GM23338 (cell line): ENCODE data around the gene FRAT2.
"Not testable (repeated sequence)": the region's sequence is repeated elsewhere in the genome, so short reads cannot be mapped to it uniquely, and the experiment has no call there.

ENCODE experiments used
- CREB1 ChIP-seq: fragments of 250-450 bp; sonication (Bioruptor Pico); IDR thresholded peaks from 2 replicates; pipeline ENCODE4 v1.5.0; 2020; ENCODE audit warnings: low read depth, mild to moderate bottlenecking, moderate library complexity
- CTCF ChIP-seq, 2 experiments: fragments of 200-600 bp in 1 of 2; sonication (generic) in 1 of 2; conservative IDR thresholded peaks; 2 replicates each; pipeline versions ENCODE4 v1.5.1 to v1.6.1; 2016 to 2017; ENCODE audit warnings: antibody characterized with exemption in 2 of 2, low read depth in 2 of 2, mild to moderate bottlenecking in 2 of 2, moderate library complexity in 1 of 2
- ETS1 ChIP-seq: IDR thresholded peaks from 2 replicates; pipeline ENCODE4 v1.6.1; 2016; ENCODE audit warnings: antibody characterized with exemption
- EZH2 ChIP-seq: fragments of 200-600 bp; sonication (generic); IDR thresholded peaks from one replicate; pipeline ENCODE4 v1.8.0; 2017; ENCODE audit warnings: antibody characterized with exemption, mild to moderate bottlenecking, low read depth; ENCODE audit not compliant: unreplicated experiment
- EZH2phosphoT487 ChIP-seq: fragments of 200-600 bp; sonication (generic); IDR thresholded peaks from one replicate; pipeline ENCODE4 v1.8.1; 2018; ENCODE audit warnings: antibody characterized with exemption; ENCODE audit not compliant: unreplicated experiment
- JUNB ChIP-seq: IDR thresholded peaks from one replicate; pipeline ENCODE4 v1.6.1; 2016; ENCODE audit warnings: antibody characterized with exemption; ENCODE audit not compliant: unreplicated experiment
- NANOG ChIP-seq: IDR thresholded peaks from 2 replicates; pipeline ENCODE4 v1.6.1; 2016; ENCODE audit warnings: antibody characterized with exemption, borderline replicate concordance
- POLR2AphosphoS5 ChIP-seq: IDR thresholded peaks from 2 replicates; pipeline ENCODE4 v1.6.1; 2016; ENCODE audit warnings: antibody characterized with exemption, low read depth
- REST ChIP-seq: IDR thresholded peaks from one replicate; pipeline ENCODE4 v1.6.1; 2018; ENCODE audit warnings: antibody characterized with exemption; ENCODE audit not compliant: unreplicated experiment
- STAT1 ChIP-seq: IDR thresholded peaks from one replicate; pipeline ENCODE4 v1.6.1; 2016; ENCODE audit warnings: antibody characterized with exemption; ENCODE audit not compliant: unreplicated experiment
- ZNF114 ChIP-seq: fragments of 250-450 bp; sonication (Bioruptor Pico); IDR thresholded peaks from 2 replicates; pipeline ENCODE4 v1.5.0; 2020; ENCODE audit warnings: mild to moderate bottlenecking, moderate library complexity
- ZNF331 ChIP-seq: fragments of 250-450 bp; sonication (Bioruptor Pico); IDR thresholded peaks from 2 replicates; pipeline ENCODE4 v1.5.0; 2020; ENCODE audit warnings: low read depth, mild to moderate bottlenecking, moderate library complexity

- TF ChIP-seq REST; NANOG; CTCF (conservative IDR thresholded peaks at IDR 0.05; ENCODE audit: low read depth in 2 of 2); EZH2; CREB1 (CRISPR knock-in tag); POLR2AphosphoS5; EZH2phosphoT487; ETS1; ZNF331 (CRISPR knock-in tag); JUNB; ZNF114 (CRISPR knock-in tag); STAT1: not testable (repeated sequence)
Observed at GRCh38 chr10:97343664-97344063, 9.1 kb upstream of the FRAT2 start.
